B cell (primary cell): ENCODE measurements around the gene BRICD5. TPM values are rescaled to one million over a fixed set of nuclear protein-coding genes. Genes with fewer than 3 reads are reported as not detected.

Experiments
- ATAC-seq: fragments of 200-7000 bp; cut with Tn5 transposase; one replicate; pipeline ENCODE4 v1.10.0; 2021; ENCODE audit warnings: low read depth, mild to moderate bottlenecking, moderate number of reproducible peaks, moderate library complexity
- CTCF ChIA-PET: fragments of 350-600 bp; sonication (Branson Sonifier 250); formaldehyde crosslinking; loops from one replicate; lab custom pipeline; 2021; ENCODE audit warnings: antibody characterized with exemption, inconsistent platforms; lab: Charles Lee
- POLR2A ChIA-PET: fragments of 350-600 bp; sonication (Branson Sonifier 250); formaldehyde crosslinking; loops from one replicate; lab custom pipeline; 2021; ENCODE audit warnings: antibody characterized with exemption; lab: Charles Lee
- DNase-seq: peaks from one replicate; pipeline ENCODE4 v3.0.0; 2013
- H2AFZ ChIP-seq: 2 replicates; pipeline ENCODE4 v1.6.1; 2012; ENCODE audit warnings: mild to moderate bottlenecking, low read depth, low read length; ENCODE audit not compliant: insufficient read depth, poor library complexity, severe bottlenecking
- H3K27ac ChIP-seq, 2 donors: 1 replicate in 1 of 2; 2 replicates in 1 of 2; pipeline ENCODE4 v1.5.1; 2012 to 2013; ENCODE audit warnings: low read length in 2 of 2, mild to moderate bottlenecking in 2 of 2, moderate library complexity in 1 of 2
- H3K27me3 ChIP-seq, 4 experiments: fragments of 200-600 bp in 1 of 4; sonication (generic) in 1 of 4; replicated peaks in 1 of 4; 1 replicate in 2 of 4; 2 replicates in 2 of 4; pipeline versions ENCODE4 v1.6.1 to v1.7.0; 2013 to 2016; ENCODE audit warnings: low read length in 3 of 4, mild to moderate bottlenecking in 2 of 4, mixed read lengths in 1 of 4, moderate library complexity in 1 of 4; ENCODE audit not compliant: insufficient read depth in 4 of 4, control insufficient read depth in 3 of 4; ENCODE audit errors: control extremely low read depth in 1 of 4
- H3K36me3 ChIP-seq, 2 experiments: replicated peaks in 1 of 2; 1 replicate in 1 of 2; 2 replicates in 1 of 2; pipeline versions ENCODE4 v1.6.1 to v1.7.1; 2013; ENCODE audit warnings: low read length in 1 of 2; ENCODE audit not compliant: insufficient read depth in 2 of 2, control insufficient read depth in 1 of 2; ENCODE audit errors: control extremely low read depth in 1 of 2, extremely low read depth in 1 of 2
- H3K4me1 ChIP-seq, 2 donors: fragments of 200-600 bp in 1 of 2; sonication (generic) in 1 of 2; 1 replicate in 1 of 2; 2 replicates in 1 of 2; pipeline versions ENCODE4 v1.5.1 to v1.6.1; 2013 to 2017; ENCODE audit warnings: low read length in 2 of 2; ENCODE audit not compliant: control insufficient read depth in 2 of 2, insufficient read depth in 2 of 2
- H3K4me2 ChIP-seq: replicated peaks from 2 replicates; pipeline ENCODE3; 2012; ENCODE audit warnings: mild to moderate bottlenecking, low read depth, low read length; ENCODE audit not compliant: poor library complexity, severe bottlenecking
- H3K4me3 ChIP-seq, 5 experiments: fragments of 200-600 bp in 1 of 5; sonication (generic) in 1 of 5; 1 replicate in 3 of 5; 2 replicates in 2 of 5; pipeline versions ENCODE4 v1.5.1 to v1.7.0; 2011 to 2016; ENCODE audit warnings: low read length in 4 of 5, mild to moderate bottlenecking in 4 of 5, low read depth in 2 of 5, control low read depth in 1 of 5, moderate library complexity in 1 of 5; ENCODE audit not compliant: insufficient read depth in 1 of 5; ENCODE audit errors: control extremely low read depth in 1 of 5, extremely low read depth in 1 of 5
- H3K79me2 ChIP-seq: fragments of 200-600 bp; sonication (generic); one replicate; pipeline ENCODE4 v1.6.0; 2016; ENCODE audit warnings: low read length; ENCODE audit not compliant: control insufficient read depth, insufficient read depth
- H3K9ac ChIP-seq: fragments of 200-600 bp; sonication (generic); 2 replicates; pipeline ENCODE4 v1.6.1; 2017; ENCODE audit warnings: mild to moderate bottlenecking, low read length, moderate library complexity
- H3K9me3 ChIP-seq, 3 donors: one replicate each; pipeline versions ENCODE4 v1.6.1 to v1.7.1; 2013; ENCODE audit warnings: low read length in 2 of 3; ENCODE audit not compliant: control insufficient read depth in 2 of 3, insufficient read depth in 1 of 3; ENCODE audit errors: control extremely low read depth in 1 of 3
- H4K20me1 ChIP-seq: 2 replicates; pipeline ENCODE4 v1.6.0; 2012; ENCODE audit warnings: mild to moderate bottlenecking, low read length; ENCODE audit not compliant: insufficient read depth, control insufficient read depth, poor library complexity, severe bottlenecking
- H3K27ac Mint-ChIP-seq: one replicate; pipeline ENCODE4 v1.8.0; 2021; ENCODE audit warnings: mixed read lengths
- H3K27me3 Mint-ChIP-seq: one replicate; pipeline ENCODE4 v1.8.0; 2021; ENCODE audit warnings: mixed read lengths
- H3K4me1 Mint-ChIP-seq: one replicate; pipeline ENCODE4 v1.8.0; 2021; ENCODE audit warnings: mixed read lengths
- H3K4me3 Mint-ChIP-seq: one replicate; pipeline ENCODE4 v1.8.0; 2021; ENCODE audit warnings: mixed read lengths
- H3K9me3 Mint-ChIP-seq: one replicate; pipeline ENCODE4 v1.8.0; 2022; ENCODE audit warnings: mixed read lengths; ENCODE audit not compliant: insufficient read depth
- EZH2 ChIP-seq: IDR thresholded peaks from 2 replicates; pipeline ENCODE4 v1.6.1; 2012; ENCODE audit warnings: borderline replicate concordance, low read depth, mild to moderate bottlenecking, moderate library complexity, low read length; ENCODE audit not compliant: insufficient read depth, poor library complexity, severe bottlenecking
- WGBS: methylation state at CpG from one replicate; pipeline ENCODE4 v1.1.5; 2013; ENCODE audit warnings: missing lambda C conversion rate; ENCODE audit not compliant: insufficient coverage; 5-methylcytosine and 5-hydroxymethylcytosine counted together
- intact Hi-C: fragments of 100-400 bp; cut with micrococcal nuclease; formaldehyde crosslinking; loops from one replicate; pipeline ENCODE4 v1.10.0; 2022
- polyA plus RNA-seq: library from polyadenylated mRNA; depleted of rRNA; stranded (reverse); fragments of >200 nt; gene quantifications from 2 replicates; pipeline ENCODE4 v1.2.3, GENCODE V29; 2012
- total RNA-seq, 2 donors: library from RNA; stranded (reverse); fragments of 120-200 nt in 1 of 2; gene quantifications; 1 replicate in 1 of 2; 2 replicates in 1 of 2; pipeline versions ENCODE4 v1.2.3 to v1.2.4, GENCODE V29; 2013 to 2022
- TF ChIP-seq, protein P1 (sequence below): fragments of 200-600 bp; IDR thresholded peaks from one replicate; pipeline ENCODE4 v1.8.0; 2022; ENCODE audit warnings: antibody characterized with exemption, mild to moderate bottlenecking

The BRICD5 gene
- total and polyA plus RNA-seq, 2 donors (not counting 1 experiment from before 2014, with no cell fraction given) = 11.9 to 18.3 TPM

DNA sequence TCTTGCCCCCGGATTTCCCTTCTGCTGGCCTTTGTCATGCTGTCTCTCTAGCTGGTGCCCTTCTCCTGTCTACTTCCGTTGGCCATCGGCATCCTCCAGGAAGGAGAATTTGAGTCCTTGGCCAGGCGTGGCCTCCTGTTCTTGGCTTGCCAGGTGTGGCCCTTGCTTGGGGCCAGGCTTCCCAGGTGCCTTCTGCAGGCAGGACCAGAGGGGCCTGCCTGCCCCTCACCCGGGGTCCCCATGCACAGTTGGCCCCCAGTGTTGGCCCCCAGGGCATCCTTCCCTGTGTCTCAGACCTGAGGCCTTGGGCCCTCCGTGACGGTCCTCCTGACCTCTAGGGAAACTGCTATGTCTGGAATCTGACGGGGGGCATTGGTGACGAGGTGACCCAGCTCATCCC, 2.8 kb downstream of the BRICD5 start:
- H3K4me1 ChIP-seq = peaks cover 12 to 23% of the 10 kb centered on the region in 2 donors
- H3K4me3 ChIP-seq = no peak overlapping the region
- POLR2A ChIA-PET = interaction anchor here (0.6 kb wide), 1 partner anchor 12 kb away, joined by 6 read pairs; no protein-coding TSS in a partner anchor
- no peak overlapping the region for H3K4me2 ChIP-seq
- H2AFZ ChIP-seq = no peak overlapping the region
- no peak overlapping the region for H3K9ac ChIP-seq
- Mint-ChIP-seq H3K4me3 (peak overlapping the region; percentile 32), H3K27me3 (no peaks in the 10 kb centered on the region), H3K27ac (peak overlapping the region; percentile 27), H3K9me3 (no peaks in the 10 kb centered on the region), H3K4me1 (peaks cover 27% of the 10 kb centered on the region)
- CTCF ChIA-PET = interaction anchor here (0.5 to 1.3 kb wide), 2 partner anchors 13 to 303 kb away, joined by 3 to 4 read pairs; no protein-coding TSS in a partner anchor
- H3K79me2 ChIP-seq = peaks cover 22% of the 10 kb centered on the region
- H4K20me1 ChIP-seq = peaks cover 6% of the 10 kb centered on the region
- ATAC-seq = no peak
- intact Hi-C loops = no loop called here
- 98% methylated on average over 9 of the region's 9 CpGs for WGBS
- no peak overlapping the region for H3K27ac ChIP-seq
- H3K9me3 ChIP-seq = no peaks in the 10 kb centered on the region
- no peak for DNase-seq
- TF ChIP-seq, protein P1, sequence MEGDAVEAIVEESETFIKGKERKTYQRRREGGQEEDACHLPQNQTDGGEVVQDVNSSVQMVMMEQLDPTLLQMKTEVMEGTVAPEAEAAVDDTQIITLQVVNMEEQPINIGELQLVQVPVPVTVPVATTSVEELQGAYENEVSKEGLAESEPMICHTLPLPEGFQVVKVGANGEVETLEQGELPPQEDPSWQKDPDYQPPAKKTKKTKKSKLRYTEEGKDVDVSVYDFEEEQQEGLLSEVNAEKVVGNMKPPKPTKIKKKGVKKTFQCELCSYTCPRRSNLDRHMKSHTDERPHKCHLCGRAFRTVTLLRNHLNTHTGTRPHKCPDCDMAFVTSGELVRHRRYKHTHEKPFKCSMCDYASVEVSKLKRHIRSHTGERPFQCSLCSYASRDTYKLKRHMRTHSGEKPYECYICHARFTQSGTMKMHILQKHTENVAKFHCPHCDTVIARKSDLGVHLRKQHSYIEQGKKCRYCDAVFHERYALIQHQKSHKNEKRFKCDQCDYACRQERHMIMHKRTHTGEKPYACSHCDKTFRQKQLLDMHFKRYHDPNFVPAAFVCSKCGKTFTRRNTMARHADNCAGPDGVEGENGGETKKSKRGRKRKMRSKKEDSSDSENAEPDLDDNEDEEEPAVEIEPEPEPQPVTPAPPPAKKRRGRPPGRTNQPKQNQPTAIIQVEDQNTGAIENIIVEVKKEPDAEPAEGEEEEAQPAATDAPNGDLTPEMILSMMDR = no peak
- TF ChIP-seq EZH2 = no peak
- H3K36me3 ChIP-seq = peaks cover 0 to 37% of the 10 kb centered on the region in 2 experiments
- no peaks in the 10 kb centered on the region for H3K27me3 ChIP-seq

DNA sequence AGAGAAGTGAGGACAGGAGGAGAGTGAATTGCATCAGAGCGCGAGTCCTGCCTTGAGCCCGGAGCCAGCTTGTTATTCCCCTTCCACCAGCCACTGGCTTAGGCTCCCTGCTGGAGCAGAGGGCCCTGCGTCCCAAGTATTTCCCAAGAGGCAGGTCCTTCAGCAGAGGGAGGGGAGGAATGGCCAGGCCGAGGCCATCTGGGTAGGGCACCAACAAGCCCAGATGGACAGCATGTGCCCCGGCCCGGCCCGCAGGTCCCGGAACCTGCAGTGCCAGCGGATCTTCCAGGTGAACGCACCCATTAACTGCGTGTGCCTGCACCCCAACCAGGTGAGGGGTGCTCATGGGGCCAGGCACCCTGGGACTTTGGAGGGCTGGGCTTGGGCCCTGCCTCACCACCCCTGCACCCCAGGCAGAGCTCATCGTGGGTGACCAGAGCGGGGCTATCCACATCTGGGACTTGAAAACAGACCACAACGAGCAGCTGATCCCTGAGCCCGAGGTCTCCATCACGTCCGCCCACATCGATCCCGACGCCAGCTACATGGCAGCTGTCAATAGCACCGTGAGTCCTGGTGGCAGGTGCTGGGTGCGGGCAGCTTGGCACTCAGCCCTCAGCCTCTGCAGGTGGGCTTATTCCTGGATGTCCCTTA, 3.8 kb downstream of the BRICD5 start:
- 96% methylated on average over 20 of the region's 23 CpGs for WGBS
- peaks cover 0 to 32% of the 10 kb centered on the region in 2 experiments for H3K36me3 ChIP-seq
- no peak for ATAC-seq
- H2AFZ ChIP-seq = no peak overlapping the region
- no peak overlapping the region for H3K27ac ChIP-seq
- Mint-ChIP-seq H3K27me3 (no peaks in the 10 kb centered on the region), H3K9me3 (no peaks in the 10 kb centered on the region), H3K27ac (peak overlapping the region; percentile 94), H3K4me3 (peak overlapping the region; percentile 87), H3K4me1 (peaks cover 21% of the 10 kb centered on the region)
- ChIA-PET POLR2A (interaction anchor here (0.9 to 2.2 kb wide), 2 partner anchors 8 to 52 kb away, joined by 4 to 16 read pairs; partner anchors contain the start of genes PGP and TRAF7), CTCF (interaction anchor here (1.3 kb wide), 2 partner anchors 9 to 12 kb away, joined by 3 to 4 read pairs; no protein-coding TSS in a partner anchor)
- peak overlapping the region; percentile 97 for H3K4me2 ChIP-seq
- peaks cover 22% of the 10 kb centered on the region for H3K79me2 ChIP-seq
- no peaks in the 10 kb centered on the region for H3K9me3 ChIP-seq
- H3K9ac ChIP-seq = no peak overlapping the region
- no peaks in the 10 kb centered on the region for H3K27me3 ChIP-seq
- H3K4me1 ChIP-seq = peaks cover 12 to 22% of the 10 kb centered on the region in 2 donors
- no peak overlapping the region for H3K4me3 ChIP-seq
- no peaks in the 10 kb centered on the region for H4K20me1 ChIP-seq
- DNase-seq = no peak
- TF ChIP-seq, protein P1 = no peak
- TF ChIP-seq EZH2 = no peak
- intact Hi-C loops = no loop called here
